ENCODE data around the gene MMP14.
"Not testable (repeated sequence)": the region's sequence is repeated elsewhere in the genome, so short reads cannot be mapped to it uniquely, and the experiment has no call there.

Gene MMP14

GRCh38 chr14:22814373-22814772 lies 22.0 kb upstream of the MMP14 start:
- Histone ChIP-seq H3K4me1 (ENCODE audit: control insufficient read depth, insufficient read depth, low read length) (peaks cover 2% of the 10 kb centered on the region), H3K27me3 (ENCODE audit: control insufficient read depth, insufficient read depth, low read length, poor library complexity, severe bottlenecking) (peaks cover 2% of the 10 kb centered on the region), H3K4me3 (ENCODE audit: insufficient read depth, low read depth, low read length) (no peak overlapping the region), H3K9me3 (ENCODE audit: control insufficient read depth, low read length) (no peaks in the 10 kb centered on the region), H3K36me3 (ENCODE audit: control insufficient read depth, insufficient read depth, low read length) (no peaks in the 10 kb centered on the region), H3K27ac (ENCODE audit: insufficient read depth, low read depth, low read length, poor library complexity, severe bottlenecking) (no peak overlapping the region)
- 90 to 91% methylated on average over 7 of the region's 7 CpGs for WGBS, 2 experiments

- Histone ChIP-seq H3K4me3 (ENCODE audit: insufficient read depth, low read depth, low read length) (no peak within 1 kb of the TSS), H3K4me1 (ENCODE audit: control insufficient read depth, insufficient read depth, low read length) (peaks cover 5% of the 10 kb centered on the region), H3K27me3 (ENCODE audit: control insufficient read depth, insufficient read depth, low read length, poor library complexity, severe bottlenecking) (peaks cover 9% of the 10 kb centered on the region), H3K9me3 (ENCODE audit: control insufficient read depth, low read length) (no peaks in the 10 kb centered on the region), H3K36me3 (ENCODE audit: control insufficient read depth, insufficient read depth, low read length) (no peaks in the 10 kb centered on the region), H3K27ac (ENCODE audit: insufficient read depth, low read depth, low read length, poor library complexity, severe bottlenecking) (no peak within 1 kb of the TSS)
- WGBS, 2 experiments = 72 to 78% methylated on average over 10 of the region's 10 CpGs
These were observed 21.3 kb upstream of the MMP14 start, which contains the start of gene SLC7A7 for GRCh38 chr14:22814941-22815713. SLC7A7 (minus strand) TSS chr14:22815435; CDS start chr14:22813398, 2,037 bp downstream.

DNA sequence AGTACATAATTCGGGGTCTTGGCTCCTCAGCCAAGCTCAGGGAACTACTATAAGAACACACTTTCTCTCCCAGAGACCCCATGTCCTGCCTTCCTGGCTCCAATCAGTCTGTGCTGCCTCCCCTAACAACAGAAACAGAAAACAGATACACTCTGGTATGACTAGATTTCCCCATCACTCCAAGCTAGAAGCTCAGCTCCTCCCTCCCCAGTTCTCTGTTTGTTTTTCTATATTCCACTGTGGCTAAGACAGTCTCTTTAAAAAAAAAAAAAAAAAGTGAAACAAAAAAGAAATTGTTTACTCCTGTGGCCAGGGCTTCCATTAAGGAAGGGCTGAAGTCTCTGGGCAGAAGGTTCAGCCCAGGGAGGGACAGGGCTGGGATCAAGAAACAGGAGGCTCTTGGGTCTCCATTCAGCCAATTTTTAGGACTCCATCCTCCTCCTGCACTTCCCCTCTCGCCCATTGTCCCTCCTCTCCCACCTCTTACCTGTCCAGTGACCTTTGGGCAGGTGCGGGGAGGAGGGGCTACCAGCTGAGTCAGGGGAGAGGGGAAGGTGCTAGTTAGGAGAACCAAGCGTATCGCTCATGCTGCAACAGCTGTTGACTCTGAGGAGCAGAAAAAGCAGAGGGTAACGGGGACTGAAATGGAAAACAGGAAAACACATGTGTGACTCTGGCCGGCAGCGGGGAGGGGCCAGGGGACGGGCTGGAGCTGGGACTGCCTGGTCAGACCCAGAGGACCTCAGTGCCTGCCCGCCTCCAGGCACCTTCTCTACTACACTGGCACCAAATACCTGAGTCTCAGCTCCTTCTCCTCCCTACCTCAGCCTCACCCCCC lies 17.0 kb upstream of the MMP14 start:
- no peaks in the 10 kb centered on the region for H3K9me3 ChIP-seq (ENCODE audit: control insufficient read depth, low read length)
- H3K4me1 ChIP-seq (ENCODE audit: control insufficient read depth, insufficient read depth, low read length) = peaks cover 19% of the 10 kb centered on the region
- no peak overlapping the region for H3K27ac ChIP-seq (ENCODE audit: insufficient read depth, low read depth, low read length, poor library complexity, severe bottlenecking)
- 48 to 50% methylated on average over 9 to 10 of the region's 10 CpGs for whole genome bisulfite sequencing, 2 experiments
- no peaks in the 10 kb centered on the region for H3K36me3 ChIP-seq (ENCODE audit: control insufficient read depth, insufficient read depth, low read length)
- no peak overlapping the region for H3K4me3 ChIP-seq (ENCODE audit: insufficient read depth, low read depth, low read length)
- peaks cover 47% of the 10 kb centered on the region for H3K27me3 ChIP-seq (ENCODE audit: control insufficient read depth, insufficient read depth, low read length, poor library complexity, severe bottlenecking)

- Histone ChIP-seq H3K4me3 (ENCODE audit: insufficient read depth, low read depth, low read length) (no peak overlapping the region), H3K27ac (ENCODE audit: insufficient read depth, low read depth, low read length, poor library complexity, severe bottlenecking) (no peak overlapping the region), H3K9me3 (ENCODE audit: control insufficient read depth, low read length) (no peaks in the 10 kb centered on the region), H3K36me3 (ENCODE audit: control insufficient read depth, insufficient read depth, low read length) (no peaks in the 10 kb centered on the region), H3K27me3 (ENCODE audit: control insufficient read depth, insufficient read depth, low read length, poor library complexity, severe bottlenecking) (peaks cover 47% of the 10 kb centered on the region), H3K4me1 (ENCODE audit: control insufficient read depth, insufficient read depth, low read length) (peaks cover 19% of the 10 kb centered on the region)
- WGBS, 2 experiments = 59 to 75% methylated on average over 1 of the region's 1 CpG
These were observed 15.7 kb upstream of the MMP14 start for GRCh38 chr14:22820731-22821130.

DNA sequence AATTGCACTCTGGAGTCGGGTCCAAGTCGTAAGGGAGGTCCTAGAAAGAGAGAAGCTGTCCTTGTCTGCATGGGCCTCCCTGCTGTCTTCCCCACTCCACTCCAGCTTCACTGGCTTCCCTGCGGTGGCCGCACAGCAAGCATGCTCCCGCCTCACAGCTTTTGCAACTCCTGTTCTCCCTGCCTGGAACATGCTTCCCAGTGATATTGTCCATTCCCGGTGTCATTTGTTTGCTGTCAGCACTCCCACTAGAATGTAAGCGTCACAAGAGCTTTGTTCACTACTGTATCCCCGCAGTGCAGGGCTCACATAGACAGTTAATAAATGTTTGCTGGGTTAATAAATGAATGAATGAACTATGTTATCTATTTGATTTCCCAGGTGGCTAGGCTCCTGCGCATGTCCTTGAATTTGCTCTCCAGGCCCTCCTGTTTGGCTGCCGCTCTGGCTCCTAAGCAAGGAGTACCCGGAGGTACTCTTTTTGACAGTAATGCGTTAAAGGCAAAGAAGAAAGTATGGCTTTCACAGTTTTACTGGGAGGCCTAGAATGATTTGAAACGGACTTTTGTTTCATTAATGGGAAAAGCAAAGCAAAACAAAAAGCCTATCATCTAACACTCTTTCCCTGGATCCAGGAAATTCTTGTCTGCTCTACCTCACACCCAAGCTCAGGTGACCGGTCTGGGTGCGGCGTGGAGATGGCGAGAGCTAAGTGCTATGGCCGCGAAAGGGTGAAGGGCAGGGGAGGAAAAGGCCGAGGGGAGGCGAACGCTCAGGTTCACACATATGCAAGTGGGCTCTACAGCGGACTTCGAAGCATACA lies 15.0 kb upstream of the MMP14 start:
- peaks cover 19% of the 10 kb centered on the region for H3K4me1 ChIP-seq (ENCODE audit: control insufficient read depth, insufficient read depth, low read length)
- no peak overlapping the region for H3K27ac ChIP-seq (ENCODE audit: insufficient read depth, low read depth, low read length, poor library complexity, severe bottlenecking)

DNA sequence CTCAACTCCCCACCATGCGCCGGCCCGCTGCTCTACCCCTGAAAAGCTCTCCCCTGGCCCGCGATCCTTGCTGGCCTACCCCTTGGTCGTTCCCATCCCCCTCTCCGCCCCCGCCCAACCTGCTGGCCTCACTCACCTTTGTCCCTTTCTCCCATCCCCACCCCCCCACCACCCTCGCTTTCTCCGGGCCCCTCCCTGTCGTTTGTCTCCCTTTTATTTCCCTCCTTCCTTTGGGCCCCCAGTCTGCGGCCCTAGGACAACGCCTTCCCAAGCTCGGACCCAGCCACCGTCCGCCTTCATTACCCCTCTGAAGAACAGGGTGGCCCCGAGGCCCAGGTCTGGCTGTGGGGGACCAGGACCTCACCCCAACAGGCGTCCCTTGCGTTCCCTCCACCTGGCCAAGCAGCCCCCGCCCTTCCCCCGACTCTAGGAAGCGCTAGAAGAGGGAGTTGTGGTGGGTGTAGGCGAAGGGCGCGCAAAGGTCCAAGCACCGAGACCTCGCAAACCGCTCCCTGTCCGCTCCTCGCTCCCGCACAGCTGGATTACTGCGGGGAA lies 14.3 kb upstream of the MMP14 start:
- no peaks in the 10 kb centered on the region for H3K36me3 ChIP-seq (ENCODE audit: control insufficient read depth, insufficient read depth, low read length)
- H3K27ac ChIP-seq (ENCODE audit: insufficient read depth, low read depth, low read length, poor library complexity, severe bottlenecking) = no peak overlapping the region
- WGBS, 2 experiments = 1% methylated on average over 32 of the region's 32 CpGs
- peaks cover 47% of the 10 kb centered on the region for H3K27me3 ChIP-seq (ENCODE audit: control insufficient read depth, insufficient read depth, low read length, poor library complexity, severe bottlenecking)
- H3K4me1 ChIP-seq (ENCODE audit: control insufficient read depth, insufficient read depth, low read length) = peaks cover 19% of the 10 kb centered on the region
- H3K9me3 ChIP-seq (ENCODE audit: control insufficient read depth, low read length) = no peaks in the 10 kb centered on the region
- H3K4me3 ChIP-seq (ENCODE audit: insufficient read depth, low read depth, low read length) = peak overlapping the region; percentile 37

More for the DNA sequence above, 15.0 kb upstream of the MMP14 start:
- H3K4me3 ChIP-seq (ENCODE audit: insufficient read depth, low read depth, low read length) = no peak overlapping the region
- no peaks in the 10 kb centered on the region for H3K36me3 ChIP-seq (ENCODE audit: control insufficient read depth, insufficient read depth, low read length)
- WGBS, 2 experiments = 18 to 19% methylated on average over 24 of the region's 24 CpGs
- H3K9me3 ChIP-seq (ENCODE audit: control insufficient read depth, low read length) = no peaks in the 10 kb centered on the region
- H3K27me3 ChIP-seq (ENCODE audit: control insufficient read depth, insufficient read depth, low read length, poor library complexity, severe bottlenecking) = peaks cover 47% of the 10 kb centered on the region

GRCh38 chr14:22822571-22823098 lies 13.8 kb upstream of the MMP14 start:
- H3K9me3 ChIP-seq (ENCODE audit: control insufficient read depth, low read length) = no peaks in the 10 kb centered on the region
- H3K27ac ChIP-seq (ENCODE audit: insufficient read depth, low read depth, low read length, poor library complexity, severe bottlenecking) = no peak overlapping the region
- peaks cover 47% of the 10 kb centered on the region for H3K27me3 ChIP-seq (ENCODE audit: control insufficient read depth, insufficient read depth, low read length, poor library complexity, severe bottlenecking)
- H3K36me3 ChIP-seq (ENCODE audit: control insufficient read depth, insufficient read depth, low read length) = no peaks in the 10 kb centered on the region
- peaks cover 19% of the 10 kb centered on the region for H3K4me1 ChIP-seq (ENCODE audit: control insufficient read depth, insufficient read depth, low read length)
- 0% methylated on average over 34 of the region's 34 CpGs for WGBS, 2 experiments
- H3K4me3 ChIP-seq (ENCODE audit: insufficient read depth, low read depth, low read length) = peak overlapping the region; percentile 37

DNA sequence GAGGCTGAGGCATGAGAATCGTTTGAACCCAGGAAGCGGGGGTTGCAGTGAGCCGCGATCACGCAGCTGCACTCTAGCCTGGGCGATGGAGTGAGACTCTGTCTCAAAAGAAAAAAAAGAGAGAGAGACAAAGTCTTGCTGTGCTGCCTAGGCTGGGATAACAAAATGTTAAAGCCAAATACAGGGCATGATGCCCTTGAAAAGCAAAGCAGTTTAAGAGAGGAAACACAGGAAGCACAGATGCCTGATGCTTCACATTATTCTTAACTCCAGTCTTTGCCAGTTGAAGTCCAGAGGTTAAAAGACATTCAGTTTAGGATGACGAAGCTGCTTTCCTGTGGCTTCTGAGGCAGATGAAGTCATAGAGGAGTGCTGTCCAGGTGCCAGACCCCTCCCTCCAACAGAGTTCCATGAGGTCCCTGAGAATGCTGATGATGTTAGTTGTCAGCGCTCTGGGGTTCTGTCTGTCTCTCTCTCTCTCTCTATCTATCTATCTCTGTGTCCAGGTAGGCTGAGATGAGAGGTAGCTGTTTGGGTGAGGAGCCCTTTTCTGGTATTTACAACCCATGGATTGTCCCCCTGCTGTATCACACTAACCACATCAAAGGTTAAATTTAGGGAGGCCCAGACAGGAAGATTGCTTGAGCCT lies 11.6 kb upstream of the MMP14 start:
- H3K4me1 ChIP-seq (ENCODE audit: control insufficient read depth, insufficient read depth, low read length) = peaks cover 14% of the 10 kb centered on the region
- H3K9me3 ChIP-seq (ENCODE audit: control insufficient read depth, low read length) = no peaks in the 10 kb centered on the region
- H3K36me3 ChIP-seq (ENCODE audit: control insufficient read depth, insufficient read depth, low read length) = no peaks in the 10 kb centered on the region
- peaks cover 41% of the 10 kb centered on the region for H3K27me3 ChIP-seq (ENCODE audit: control insufficient read depth, insufficient read depth, low read length, poor library complexity, severe bottlenecking)
- WGBS, 2 experiments = 84 to 87% methylated on average over 7 to 8 of the region's 8 CpGs
- H3K4me3 ChIP-seq (ENCODE audit: insufficient read depth, low read depth, low read length) = no peak overlapping the region
- no peak overlapping the region for H3K27ac ChIP-seq (ENCODE audit: insufficient read depth, low read depth, low read length, poor library complexity, severe bottlenecking)

GRCh38 chr14:22829076-22829660 lies 7.2 kb upstream of the MMP14 start:
- not testable (repeated sequence) for H3K4me1 ChIP-seq (ENCODE audit: control insufficient read depth, insufficient read depth, low read length); H3K27me3 ChIP-seq (ENCODE audit: control insufficient read depth, insufficient read depth, low read length, poor library complexity, severe bottlenecking); H3K9me3 ChIP-seq (ENCODE audit: control insufficient read depth, low read length)
- Histone ChIP-seq H3K27ac (ENCODE audit: insufficient read depth, low read depth, low read length, poor library complexity, severe bottlenecking) (peak overlapping the region; percentile 17), H3K36me3 (ENCODE audit: control insufficient read depth, insufficient read depth, low read length) (peaks cover 12% of the 10 kb centered on the region), H3K4me3 (ENCODE audit: insufficient read depth, low read depth, low read length) (peak overlapping the region; percentile 88)
- 87% methylated on average over 10 to 12 of the region's 12 CpGs for WGBS, 2 experiments
